Caki2 (cell line): ENCODE data around the gene PLAC1. TPM values are rescaled to one million over a fixed set of nuclear protein-coding genes. Genes with fewer than 3 reads are reported as not detected.

ENCODE experiments used
- DNase-seq: peaks from one replicate; pipeline ENCODE4 v3.0.0-alpha.2; 2015; ENCODE audit warnings: low read depth
- in situ Hi-C: cut with HindIII; loops from 2 replicates; pipeline ENCODE4 v1.10.0; 2016; ENCODE audit warnings: low sequenced_read_pairs, low pct_unique_long_range_greater_than_20kb, mixed read lengths
- total RNA-seq: library from RNA; depleted of rRNA; stranded (reverse); fragments of >200 nt; shearing (Covaris generic); gene quantifications from 2 replicates; pipeline ENCODE4 v1.2.3, GENCODE V29; 2014; ENCODE audit warnings: low replicate concordance

The PLAC1 gene
- total RNA-seq, 1 experiment from 2014 or later, result not detected

DNA sequence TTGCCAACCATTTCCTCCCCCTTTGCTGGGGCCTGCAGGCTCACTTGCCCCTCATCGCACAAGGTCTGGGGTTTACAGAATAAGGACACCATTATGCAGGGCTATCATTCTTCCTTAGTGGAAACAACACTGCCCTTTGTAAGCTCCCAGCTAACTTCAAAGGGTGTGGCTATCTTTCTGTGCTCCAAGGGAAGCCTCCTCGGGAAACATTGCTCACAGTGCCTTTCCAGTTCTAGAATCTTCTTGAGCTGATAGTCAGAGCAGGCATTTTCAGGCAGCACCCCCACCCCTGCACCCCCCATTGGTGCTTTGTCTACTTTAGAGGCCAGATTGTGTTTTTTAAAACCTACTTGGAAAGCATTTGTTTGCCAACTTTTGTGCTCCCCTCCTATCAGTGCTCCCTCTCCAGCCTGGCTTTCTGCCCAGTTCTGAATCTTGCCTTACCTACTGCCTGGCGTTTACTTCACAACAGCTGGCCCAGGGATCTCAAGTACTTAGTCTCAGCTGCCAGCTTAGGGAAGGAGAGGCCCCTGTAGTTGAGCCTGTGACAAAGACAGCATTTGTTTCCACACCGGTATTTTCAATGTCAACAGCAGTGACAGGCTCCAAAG lies 53.5 kb downstream of the PLAC1 start:
- DNase-seq, result no peak
- in situ Hi-C loops, result no loop called here

DNA sequence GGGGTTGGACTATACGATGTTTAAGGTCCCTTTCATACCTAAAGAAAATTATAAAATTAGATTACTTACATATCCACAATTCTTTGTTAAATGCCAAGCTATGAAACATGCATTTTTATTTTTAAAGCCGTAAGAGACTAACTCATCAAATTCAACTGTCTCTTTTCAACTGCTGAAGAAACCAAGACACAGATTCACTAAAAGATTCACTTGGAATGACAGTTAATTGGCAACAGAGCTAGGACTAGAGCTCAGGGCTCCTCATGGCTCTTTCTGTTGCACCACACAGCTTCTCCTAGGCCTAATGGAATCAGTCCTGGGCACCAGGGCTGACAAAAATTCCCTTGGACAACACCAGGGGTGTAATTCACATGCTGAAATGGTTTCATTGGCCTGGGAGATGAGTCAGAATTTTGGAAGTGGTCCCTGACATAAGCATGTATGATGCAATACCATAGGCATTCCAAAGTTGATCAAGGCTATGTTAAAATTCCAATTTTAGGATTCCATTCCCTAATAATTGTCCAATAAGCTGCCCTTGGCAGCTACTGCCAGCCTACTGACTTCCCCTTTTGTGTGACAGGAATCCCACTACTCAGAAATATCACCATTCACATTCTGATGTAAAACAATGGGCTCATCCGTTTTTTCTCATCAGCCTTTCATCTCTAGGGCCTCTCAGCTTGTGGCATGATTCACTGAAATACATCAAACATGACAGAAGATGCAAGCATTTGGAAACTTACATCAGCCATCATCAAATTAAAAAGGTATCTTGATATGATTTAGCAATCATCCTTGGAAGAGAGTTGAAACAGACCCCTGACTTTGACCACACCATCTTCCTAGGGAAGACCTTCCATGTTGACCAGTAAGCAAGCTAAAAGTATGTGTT lies 54.2 kb downstream of the PLAC1 start:
- no peak for DNase-seq
- in situ Hi-C loops, result no loop called here

DNA sequence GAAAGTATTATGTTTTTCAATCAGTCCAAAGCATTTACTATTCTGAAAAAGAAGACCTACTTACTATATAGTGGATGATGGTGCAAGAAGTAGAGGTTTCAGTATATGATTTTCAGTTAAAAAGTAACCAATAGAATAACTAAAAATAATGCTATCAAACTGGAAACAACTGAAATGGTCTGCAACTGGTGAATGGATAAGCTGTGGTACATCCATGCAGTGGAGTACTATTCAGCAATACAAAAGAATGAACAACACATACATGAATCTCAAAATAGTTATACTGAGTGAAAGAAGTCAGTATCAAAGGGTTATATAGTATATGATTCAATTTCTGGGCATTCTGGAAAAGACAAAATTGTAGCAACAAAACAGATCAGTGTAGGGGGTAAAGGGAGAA lies 55.9 kb downstream of the PLAC1 start:
- in situ Hi-C loops, result no loop called here
- DNase-seq, result no peak

DNA sequence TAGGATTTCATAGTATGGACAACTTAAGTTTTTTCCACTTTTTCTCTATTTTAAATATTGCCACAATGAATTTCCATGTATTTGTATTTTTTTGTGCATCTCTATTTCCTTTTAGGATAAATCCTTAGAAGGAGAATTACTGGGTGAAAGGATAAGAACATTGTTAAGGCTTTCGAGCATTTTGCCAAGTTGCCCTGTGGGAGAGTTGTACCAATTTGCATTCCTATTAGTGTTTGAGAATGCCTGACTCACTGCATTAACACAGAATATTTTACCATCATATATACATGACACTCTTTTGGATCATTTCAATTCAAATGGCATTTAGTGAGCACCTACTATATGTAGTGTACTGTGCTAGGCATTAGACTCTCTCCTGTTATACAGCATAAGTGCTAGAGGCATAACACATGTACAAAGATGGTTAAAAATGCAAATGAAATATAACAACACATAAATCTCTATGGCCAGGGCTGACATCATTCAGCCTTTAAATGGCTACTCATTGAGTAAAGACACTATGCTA lies 57.0 kb downstream of the PLAC1 start:
- no peak for DNase-seq
- in situ Hi-C loops, result no loop called here

DNA sequence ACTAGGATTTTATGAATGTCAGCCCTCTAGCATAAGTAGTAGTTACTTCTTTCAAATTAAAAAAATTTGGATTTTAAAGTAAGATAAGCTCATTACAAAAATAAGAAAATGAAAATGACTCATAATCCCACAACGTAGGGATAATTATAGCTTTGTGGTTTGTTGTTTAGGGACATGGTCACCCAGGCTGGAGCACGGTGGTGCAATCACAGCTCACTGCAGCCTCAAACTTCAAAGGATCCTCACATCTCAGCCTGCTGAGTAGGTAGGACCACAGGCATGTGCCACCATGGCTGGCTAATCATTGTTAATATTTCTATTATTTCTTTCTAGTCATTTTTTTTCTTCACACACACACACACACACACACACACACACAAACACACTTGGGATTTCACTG lies 57.6 kb downstream of the PLAC1 start:
- no peak for DNase-seq
- in situ Hi-C loops, result no loop called here

DNA sequence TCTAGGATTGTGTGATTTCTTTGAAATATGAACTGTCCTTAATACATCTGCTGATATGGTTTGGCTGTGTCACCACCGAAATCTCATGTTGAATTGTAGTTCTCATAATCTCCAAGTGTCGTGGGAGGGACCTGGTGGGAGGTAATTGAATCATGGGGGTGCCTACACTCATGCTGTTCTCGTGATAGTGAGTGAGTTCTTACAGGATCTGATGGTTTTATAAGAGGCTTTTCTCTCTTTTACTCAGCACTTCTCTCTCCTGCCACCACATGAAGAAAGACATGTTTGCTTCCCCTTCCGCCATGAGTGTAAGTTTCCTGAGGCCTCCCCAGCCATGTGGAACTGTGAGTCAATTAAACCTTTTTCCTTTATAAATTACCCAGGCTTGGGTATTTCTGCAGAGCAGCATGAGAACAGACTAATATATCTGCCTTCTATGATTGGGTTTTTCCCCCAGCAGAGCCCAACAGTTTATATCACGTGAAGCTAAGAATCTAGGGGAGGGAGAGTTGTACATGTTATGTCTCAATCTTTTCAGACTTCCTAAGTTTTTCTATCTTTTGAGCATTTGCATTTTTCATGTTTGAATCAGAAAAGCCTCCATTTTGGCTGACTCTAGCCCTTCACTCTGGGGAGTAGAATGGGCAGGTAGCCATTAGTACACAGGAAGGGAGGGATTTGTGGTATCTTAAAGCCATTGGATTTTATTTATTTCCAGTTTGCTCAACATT lies 58.9 kb downstream of the PLAC1 start:
- in situ Hi-C loops, result no loop called here
- no peak for DNase-seq

DNA sequence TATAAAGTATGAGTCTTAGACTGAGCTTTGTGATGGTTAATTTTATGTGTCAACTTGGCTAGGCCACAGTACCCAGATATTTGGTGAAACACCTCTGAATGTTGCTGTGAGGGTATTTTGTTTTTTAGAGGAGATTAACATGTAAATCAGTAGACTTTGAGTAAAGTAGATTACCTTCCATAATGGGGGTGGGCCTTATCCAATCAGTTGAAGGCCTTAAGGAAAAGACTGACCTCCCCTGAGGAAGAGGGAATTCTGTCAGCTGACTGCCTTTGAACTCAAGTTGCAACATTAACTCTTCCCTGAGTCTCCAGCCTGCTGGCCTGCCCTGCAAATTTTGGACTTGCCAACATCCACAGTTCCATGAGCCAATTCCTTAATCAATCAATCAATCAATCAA lies 66.0 kb downstream of the PLAC1 start:
- in situ Hi-C loops, result no loop called here

DNA sequence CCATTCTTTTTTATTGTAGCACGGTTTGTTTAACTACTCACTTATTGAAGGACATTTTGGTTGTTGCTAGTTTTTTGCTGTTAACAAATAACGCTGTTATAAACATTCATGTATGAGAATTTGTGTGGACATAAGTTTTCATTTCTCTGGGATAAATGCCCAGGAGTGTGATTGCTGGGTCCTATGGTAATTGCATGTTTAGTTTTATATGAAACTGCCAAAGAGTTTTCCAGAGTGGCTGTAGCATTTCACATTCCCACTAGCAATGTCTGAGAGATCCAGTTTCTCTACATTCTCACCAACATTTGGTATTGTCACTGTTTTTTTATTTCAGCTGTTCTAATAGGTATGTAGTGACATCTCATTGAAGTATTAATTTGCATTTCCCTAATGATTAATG lies 66.8 kb downstream of the PLAC1 start:
- in situ Hi-C loops, result no loop called here
- no peak for DNase-seq

More for the DNA sequence above, 66.0 kb downstream of the PLAC1 start:
- DNase-seq, result no peak

DNA sequence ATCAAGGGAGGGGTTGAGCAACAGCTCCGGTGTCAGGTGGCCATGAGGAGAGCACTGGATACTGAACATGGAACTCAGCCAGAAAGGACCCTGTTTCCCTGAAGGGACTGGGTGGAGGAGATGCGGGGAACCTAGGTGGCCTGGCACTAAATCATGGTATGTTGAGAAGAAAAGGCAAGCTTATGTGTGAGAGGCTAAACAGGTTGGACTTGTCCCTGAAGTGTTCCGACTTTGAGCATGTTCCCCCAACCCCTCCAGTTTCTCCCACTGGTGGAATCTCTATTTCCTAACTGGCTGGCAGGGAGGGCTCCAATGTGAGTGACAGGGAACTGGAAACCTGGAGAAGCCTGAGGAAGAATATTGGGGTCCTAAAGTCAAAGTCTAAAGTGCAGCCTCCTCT lies 69.5 kb downstream of the PLAC1 start:
- in situ Hi-C loops, result no loop called here
- DNase-seq, result no peak

DNA sequence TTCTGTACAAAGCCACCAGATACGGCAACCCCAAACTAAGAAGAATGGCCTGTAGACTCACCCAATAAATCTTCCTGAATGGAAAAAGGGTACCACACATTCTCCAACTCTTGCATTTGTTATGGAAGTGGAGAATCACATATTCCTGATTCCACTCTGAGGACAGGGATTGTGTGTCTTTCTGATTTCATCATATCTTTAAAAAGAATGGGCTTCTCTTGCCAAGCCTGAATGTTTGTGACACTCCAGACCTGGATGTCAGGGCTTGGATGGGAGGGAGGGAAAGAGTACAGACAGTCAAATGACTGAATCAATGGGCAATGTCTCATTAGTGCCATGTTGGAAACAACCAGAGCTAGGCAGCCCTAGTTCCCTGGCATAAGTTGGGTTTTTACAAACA lies 77.4 kb downstream of the PLAC1 start:
- DNase-seq, result no peak
- in situ Hi-C loops, result no loop called here

DNA sequence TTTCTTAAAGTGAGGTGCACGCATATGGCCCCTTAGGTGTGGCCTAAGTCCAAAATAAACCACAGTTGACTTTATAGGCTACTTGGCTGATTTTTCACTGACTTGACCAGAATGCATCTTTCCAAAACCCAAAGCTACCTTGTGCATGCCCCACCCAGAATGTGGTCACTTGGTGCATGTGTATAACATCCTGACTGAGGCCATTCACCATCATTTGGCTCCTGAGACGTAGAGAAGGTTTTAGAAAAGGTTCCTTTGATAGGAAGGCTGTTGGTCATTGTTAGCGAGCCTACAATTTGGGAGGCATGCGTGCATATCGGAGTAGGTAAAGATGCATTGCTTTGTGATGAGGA lies 84.6 kb downstream of the PLAC1 start:
- in situ Hi-C loops, result no loop called here
- DNase-seq, result no peak

DNA sequence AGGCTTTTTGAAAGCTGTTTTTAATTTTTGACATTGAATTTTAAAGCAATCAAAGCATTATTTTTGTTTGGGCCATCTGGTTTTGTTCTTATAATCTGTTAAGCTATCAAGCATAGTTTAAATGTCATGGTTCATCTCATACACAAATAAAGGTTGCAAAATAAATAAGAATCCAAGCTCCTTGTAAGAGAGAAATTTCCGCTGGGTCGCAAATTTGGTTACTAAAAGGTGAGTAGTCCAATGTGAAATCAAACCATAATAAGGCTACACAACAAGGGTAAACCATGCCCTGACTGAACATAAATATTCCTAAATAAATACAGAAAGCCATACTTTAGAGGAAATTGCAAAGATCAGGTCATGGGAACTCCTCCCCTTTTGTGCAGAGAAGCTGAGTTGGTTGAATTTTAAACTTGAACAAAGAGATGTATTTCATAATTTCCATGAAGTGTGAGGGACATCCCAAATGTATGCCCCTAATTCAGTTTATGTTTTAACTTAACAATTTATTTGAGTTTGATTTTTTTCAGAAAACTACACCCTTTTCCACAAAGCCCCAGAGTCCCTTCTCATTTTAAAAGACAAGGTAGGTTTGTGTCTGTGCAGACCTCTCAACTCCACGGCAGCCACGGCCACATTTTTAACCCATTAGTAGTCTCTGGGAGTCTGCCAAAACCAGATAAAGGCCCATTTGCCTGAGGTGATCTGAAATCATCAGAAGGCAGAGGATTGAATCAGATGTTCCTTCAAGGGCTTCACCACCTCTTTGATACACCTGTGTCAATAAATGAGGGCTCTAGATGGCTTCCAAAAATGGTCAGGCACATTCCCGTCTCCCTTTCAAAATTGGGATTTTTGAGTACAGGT lies 85.2 kb downstream of the PLAC1 start:
- in situ Hi-C loops, result no loop called here
- DNase-seq, result no peak

DNA sequence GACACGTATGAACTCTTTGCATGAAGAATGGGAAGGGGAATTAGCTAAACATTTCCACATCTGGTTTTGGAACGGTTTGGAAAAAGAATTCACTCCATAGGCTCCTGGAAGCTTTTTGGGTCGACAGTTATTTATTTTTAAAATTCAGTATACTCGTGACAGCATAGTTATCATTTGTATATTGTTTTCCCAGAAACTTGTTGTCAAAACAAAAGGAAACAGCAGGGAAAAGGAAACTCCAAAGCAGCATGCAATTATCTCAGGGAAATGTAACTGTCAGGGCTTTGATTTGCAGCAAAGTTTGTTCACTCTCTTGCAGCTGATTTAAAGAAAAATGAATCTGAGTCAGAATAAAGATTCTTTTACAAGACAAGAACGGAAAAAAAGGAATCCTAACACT lies 86.5 kb downstream of the PLAC1 start:
- in situ Hi-C loops, result no loop called here
- DNase-seq, result no peak

DNA sequence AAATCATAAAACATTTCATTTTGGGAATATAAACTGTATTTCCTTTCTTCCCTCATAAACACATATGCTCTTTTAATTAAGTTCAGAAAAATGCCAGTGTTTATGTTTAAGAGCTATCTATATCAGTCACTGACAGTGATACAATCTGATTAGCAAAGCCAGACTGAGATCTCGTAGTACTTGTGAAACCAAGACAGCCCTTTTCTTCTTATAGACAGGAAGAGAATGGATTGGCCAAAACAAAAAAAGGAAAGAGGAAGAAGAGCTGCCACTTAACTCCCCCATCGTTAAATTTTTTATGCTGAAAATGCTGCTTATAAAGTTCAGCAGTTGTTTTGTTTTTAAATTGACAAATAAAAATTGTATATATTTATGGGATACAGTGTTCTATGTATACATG lies 87.4 kb downstream of the PLAC1 start:
- no peak for DNase-seq
- in situ Hi-C loops, result no loop called here

DNA sequence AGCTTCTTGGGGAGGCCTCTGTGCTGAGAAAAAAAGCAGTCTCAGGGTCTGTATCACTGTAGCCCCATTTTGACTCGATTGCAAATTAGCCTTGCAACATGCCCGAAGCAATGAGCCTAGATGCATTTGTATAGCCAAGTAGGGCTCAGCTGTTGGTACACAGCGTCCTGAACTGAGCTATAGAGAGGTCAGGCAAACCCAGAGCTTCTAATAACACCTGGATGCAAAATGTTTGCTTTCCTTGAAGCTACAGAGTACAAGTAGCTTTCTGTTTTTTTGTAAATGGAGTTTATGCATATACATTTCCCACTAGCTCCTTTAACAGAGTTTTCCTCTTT lies 87.8 kb downstream of the PLAC1 start:
- no peak for DNase-seq
- in situ Hi-C loops, result no loop called here

DNA sequence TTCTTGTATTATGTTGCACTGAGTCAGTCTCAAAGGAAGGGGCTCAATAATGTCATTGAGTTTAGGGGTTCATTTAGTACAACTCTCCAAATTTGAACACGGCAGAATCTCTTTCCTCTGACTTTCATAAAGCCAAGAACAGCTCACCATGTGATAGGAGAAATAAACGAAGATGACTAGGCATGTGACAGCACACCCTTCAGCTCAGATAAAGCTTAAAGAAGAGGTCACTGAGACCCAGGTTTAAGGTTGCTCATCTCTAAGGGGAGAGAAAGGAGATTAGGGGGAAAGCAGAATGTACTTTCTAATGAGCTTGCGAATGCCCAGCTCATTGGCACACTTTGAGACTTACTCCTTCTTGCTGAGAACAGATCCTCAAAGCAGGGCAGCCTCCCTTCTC lies 89.0 kb downstream of the PLAC1 start:
- DNase-seq, result no peak

DNA sequence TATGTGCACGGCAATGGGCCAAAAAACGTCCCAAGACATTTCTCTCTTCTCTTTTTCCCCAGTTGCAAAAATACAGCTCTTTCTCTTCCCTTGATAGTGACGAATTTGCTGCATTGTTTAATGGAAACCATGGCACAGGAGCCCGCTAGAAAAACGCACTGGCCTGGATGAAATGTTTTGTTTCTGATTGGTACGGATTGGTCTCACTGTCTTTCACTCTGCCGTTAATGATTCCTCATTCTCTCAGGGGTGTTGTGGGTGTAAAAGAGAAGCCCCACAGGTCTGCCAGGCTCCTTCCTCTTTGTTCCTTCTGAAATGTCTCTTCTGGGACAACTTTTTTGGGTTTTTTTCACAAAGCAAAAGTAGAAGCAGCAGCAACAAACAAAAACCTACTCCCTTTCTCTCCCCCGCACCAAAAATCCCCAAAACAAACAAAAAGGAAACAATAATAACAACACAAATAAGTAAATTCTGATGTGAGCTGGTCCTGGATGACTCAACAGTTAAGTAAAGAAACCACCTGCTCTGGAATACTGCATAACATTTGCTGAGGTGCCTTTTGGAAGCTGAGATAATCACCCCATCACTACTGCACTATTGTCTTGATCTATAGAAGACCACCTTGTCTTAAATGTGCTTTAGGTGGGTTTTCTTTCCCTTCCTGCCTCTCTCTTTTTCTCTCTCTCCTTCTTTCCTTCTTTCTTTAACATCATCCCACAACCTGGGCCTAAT lies 89.8 kb downstream of the PLAC1 start:
- DNase-seq, result no peak
- in situ Hi-C loops, result no loop called here

More for the DNA sequence above, 89.0 kb downstream of the PLAC1 start:
- in situ Hi-C loops, result no loop called here

DNA sequence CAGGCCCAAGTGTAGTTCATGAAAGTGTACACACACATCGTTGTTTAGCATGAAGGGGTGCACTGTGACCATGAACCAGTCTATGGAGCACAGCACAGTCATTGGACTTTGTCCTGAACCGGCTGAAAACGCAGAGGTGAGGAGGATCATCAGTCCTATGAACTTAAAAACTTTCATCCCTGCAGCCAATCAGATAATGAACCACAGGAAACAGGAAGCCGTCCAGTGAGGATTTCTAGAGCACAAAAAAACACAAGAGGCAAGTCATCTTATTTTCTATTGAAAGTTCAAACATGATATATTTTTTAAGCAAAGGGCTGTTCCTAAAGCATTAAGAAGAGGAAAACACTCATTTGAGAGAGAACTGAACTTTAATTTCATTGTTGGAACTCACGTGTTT lies 91.8 kb downstream of the PLAC1 start:
- no peak for DNase-seq
- in situ Hi-C loops, result no loop called here
